ENCODE results near the gene ZNF423.

DNA sequence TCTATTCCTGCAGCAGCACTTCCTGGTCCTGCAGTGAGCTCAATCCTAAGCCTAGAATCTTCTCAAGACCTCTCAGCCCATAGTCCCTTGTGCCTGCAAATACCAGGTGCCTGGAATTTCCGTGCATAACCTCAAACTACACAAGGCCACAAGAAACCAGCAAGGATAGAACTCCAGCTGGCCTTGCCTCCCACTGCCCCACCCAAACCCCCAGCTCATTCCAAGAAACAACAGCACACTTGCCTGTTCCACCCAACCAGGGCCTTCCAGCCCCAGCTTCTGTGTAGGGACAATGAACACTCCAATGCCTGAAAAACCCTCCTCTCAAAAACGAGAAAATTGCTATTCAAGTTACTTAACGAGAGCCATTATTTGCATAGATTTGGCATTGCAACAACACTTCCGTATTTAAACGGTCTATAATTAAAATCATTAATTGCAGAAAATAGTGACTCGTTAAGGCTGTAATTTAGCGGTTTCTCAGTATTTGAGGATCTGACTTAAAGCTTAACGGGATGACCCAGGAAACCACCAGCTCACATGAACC, 335.3 kb downstream of the ZNF423 start:
- TF ChIP-seq, protein P1, sequence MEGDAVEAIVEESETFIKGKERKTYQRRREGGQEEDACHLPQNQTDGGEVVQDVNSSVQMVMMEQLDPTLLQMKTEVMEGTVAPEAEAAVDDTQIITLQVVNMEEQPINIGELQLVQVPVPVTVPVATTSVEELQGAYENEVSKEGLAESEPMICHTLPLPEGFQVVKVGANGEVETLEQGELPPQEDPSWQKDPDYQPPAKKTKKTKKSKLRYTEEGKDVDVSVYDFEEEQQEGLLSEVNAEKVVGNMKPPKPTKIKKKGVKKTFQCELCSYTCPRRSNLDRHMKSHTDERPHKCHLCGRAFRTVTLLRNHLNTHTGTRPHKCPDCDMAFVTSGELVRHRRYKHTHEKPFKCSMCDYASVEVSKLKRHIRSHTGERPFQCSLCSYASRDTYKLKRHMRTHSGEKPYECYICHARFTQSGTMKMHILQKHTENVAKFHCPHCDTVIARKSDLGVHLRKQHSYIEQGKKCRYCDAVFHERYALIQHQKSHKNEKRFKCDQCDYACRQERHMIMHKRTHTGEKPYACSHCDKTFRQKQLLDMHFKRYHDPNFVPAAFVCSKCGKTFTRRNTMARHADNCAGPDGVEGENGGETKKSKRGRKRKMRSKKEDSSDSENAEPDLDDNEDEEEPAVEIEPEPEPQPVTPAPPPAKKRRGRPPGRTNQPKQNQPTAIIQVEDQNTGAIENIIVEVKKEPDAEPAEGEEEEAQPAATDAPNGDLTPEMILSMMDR (IDR thresholded peaks at IDR 0.05; ENCODE audit: low read length), result no peak
- no peak for TF ChIP-seq EZH2 (IDR thresholded peaks at IDR 0.05; ENCODE audit: borderline replicate concordance, low read length)
